ENCODE measurements around the gene OXCT1. TPM values are rescaled to one million over a fixed set of nuclear protein-coding genes. Genes with fewer than 3 reads are reported as not detected.
"Not testable (repeated sequence)": the region's sequence is repeated elsewhere in the genome, so short reads cannot be mapped to it uniquely, and the experiment has no call there.

The OXCT1 gene
- total and polyA plus RNA-seq, 4 experiments from 2014 or later, result 30.1 to 37.5 (median 33.1) TPM

GRCh38 chr5:41815663-41816229 lies 54.5 kb downstream of the OXCT1 start:
- Mint-ChIP-seq H3K27me3 (no peaks in the 10 kb centered on the region), H3K27ac (no peak overlapping the region), H3K36me3 (peaks cover 10 to 22% of the 10 kb centered on the region in 2 donors), H3K9me3 (peaks cover 0 to 4% (median 0%) of the 10 kb centered on the region in 8 donors), H3K4me3 (no peak overlapping the region), H3K4me1 (peaks cover 17 to 31% (median 24%) of the 10 kb centered on the region in 4 donors)
- ChIA-PET POLR2A (ENCODE audit: partially characterized antibody) (no interaction called here), CTCF (ENCODE audit: partially characterized antibody) (no interaction called here)
- no peak for DNase-seq
- no peak overlapping the region for H3K4me3 ChIP-seq (ENCODE audit: low read length in 2 of 2)
- intact Hi-C loops (cut with micrococcal nuclease), result no loop called here
- H3K9me3 ChIP-seq (ENCODE audit: control insufficient read depth in 1 of 2, low read length in 2 of 2), result no peaks in the 10 kb centered on the region
- no peak overlapping the region for H3K27ac ChIP-seq (ENCODE audit: low read depth, low read length)
- H3K36me3 ChIP-seq (ENCODE audit: insufficient read depth, low read length), result no peaks in the 10 kb centered on the region
- no peaks in the 10 kb centered on the region for H3K4me1 ChIP-seq (ENCODE audit: insufficient read depth, low read length)
- H3K27me3 ChIP-seq (ENCODE audit: insufficient read depth, low read length), result no peaks in the 10 kb centered on the region

GRCh38 chr5:41815261-41815660 lies 55.0 kb downstream of the OXCT1 start:
- Histone ChIP-seq H3K4me3 (ENCODE audit: low read length in 2 of 2) (no peak overlapping the region), H3K36me3 (ENCODE audit: insufficient read depth, low read length) (no peaks in the 10 kb centered on the region), H3K27me3 (ENCODE audit: insufficient read depth, low read length) (no peaks in the 10 kb centered on the region), H3K4me1 (ENCODE audit: insufficient read depth, low read length) (no peaks in the 10 kb centered on the region), H3K27ac (ENCODE audit: low read depth, low read length) (no peak overlapping the region), H3K9me3 (ENCODE audit: control insufficient read depth in 1 of 2, low read length in 2 of 2) (no peaks in the 10 kb centered on the region)
- Mint-ChIP-seq H3K4me1 (peaks cover 20 to 36% (median 27%) of the 10 kb centered on the region in 4 donors), H3K27me3 (no peaks in the 10 kb centered on the region), H3K27ac (no peak overlapping the region), H3K4me3 (no peak overlapping the region), H3K9me3 (peaks cover 0 to 4% (median 0%) of the 10 kb centered on the region in 8 donors), H3K36me3 (peaks cover 10 to 22% of the 10 kb centered on the region in 2 donors)
- ChIA-PET POLR2A (ENCODE audit: partially characterized antibody) (no interaction called here), CTCF (ENCODE audit: partially characterized antibody) (no interaction called here)
- intact Hi-C loops (cut with micrococcal nuclease), result no loop called here
- DNase-seq, result no peak

- peaks cover 12 to 21% of the 10 kb centered on the region in 2 donors for H3K36me3 Mint-ChIP-seq
- H3K4me3 ChIP-seq (ENCODE audit: low read length in 2 of 2); intact Hi-C loops (cut with micrococcal nuclease); H3K27me3 ChIP-seq (ENCODE audit: insufficient read depth, low read length); DNase-seq; H3K36me3 ChIP-seq (ENCODE audit: insufficient read depth, low read length); H3K4me3 Mint-ChIP-seq; H3K4me1 ChIP-seq (ENCODE audit: insufficient read depth, low read length); H3K9me3 ChIP-seq (ENCODE audit: control insufficient read depth in 1 of 2, low read length in 2 of 2); POLR2A ChIA-PET (ENCODE audit: partially characterized antibody); H3K9me3 Mint-ChIP-seq; H3K27ac ChIP-seq (ENCODE audit: low read depth, low read length); H3K27me3 Mint-ChIP-seq: not testable (repeated sequence)
- CTCF ChIA-PET (ENCODE audit: partially characterized antibody), result interaction anchor here (1.5 kb wide), 1 partner anchor 13 kb away, joined by 6 read pairs; no protein-coding TSS in a partner anchor
- peak overlapping the region in 1 of 7 donors; percentile 16 for H3K27ac Mint-ChIP-seq
- peaks cover 24 to 45% (median 35%) of the 10 kb centered on the region in 4 donors for H3K4me1 Mint-ChIP-seq
These were observed 55.9 kb downstream of the OXCT1 start for GRCh38 chr5:41814306-41814705.

- H3K9me3 Mint-ChIP-seq, result peaks cover 0 to 4% (median 0%) of the 10 kb centered on the region in 8 donors
- peak overlapping the region in 1 of 7 donors; percentile 50 for H3K27ac Mint-ChIP-seq
- Histone ChIP-seq H3K9me3 (ENCODE audit: control insufficient read depth in 1 of 2, low read length in 2 of 2) (no peaks in the 10 kb centered on the region), H3K4me3 (ENCODE audit: low read length in 2 of 2) (no peak overlapping the region), H3K36me3 (ENCODE audit: insufficient read depth, low read length) (peaks cover 6% of the 10 kb centered on the region), H3K27ac (ENCODE audit: low read depth, low read length) (no peak overlapping the region), H3K4me1 (ENCODE audit: insufficient read depth, low read length) (peaks cover 6% of the 10 kb centered on the region), H3K27me3 (ENCODE audit: insufficient read depth, low read length) (no peaks in the 10 kb centered on the region)
- H3K27me3 Mint-ChIP-seq, result no peaks in the 10 kb centered on the region
- intact Hi-C loops (cut with micrococcal nuclease), result no loop called here
- CTCF ChIA-PET (ENCODE audit: partially characterized antibody), result no interaction called here
- peak overlapping the region in 1 of 8 donors; percentile 13 for H3K4me3 Mint-ChIP-seq
- H3K36me3 Mint-ChIP-seq, result peaks cover 19 to 24% of the 10 kb centered on the region in 2 donors
- no peak for DNase-seq
- POLR2A ChIA-PET (ENCODE audit: partially characterized antibody), result no interaction called here
- peaks cover 22 to 51% (median 36%) of the 10 kb centered on the region in 4 donors for H3K4me1 Mint-ChIP-seq
These were observed 58.1 kb downstream of the OXCT1 start for GRCh38 chr5:41812156-41812555.

GRCh38 chr5:41809128-41809527 lies 61.1 kb downstream of the OXCT1 start:
- Histone ChIP-seq H3K36me3 (ENCODE audit: insufficient read depth, low read length) (peaks cover 14% of the 10 kb centered on the region), H3K4me3 (ENCODE audit: low read length in 2 of 2) (no peak overlapping the region), H3K27ac (ENCODE audit: low read depth, low read length) (no peak overlapping the region), H3K9me3 (ENCODE audit: control insufficient read depth in 1 of 2, low read length in 2 of 2) (no peaks in the 10 kb centered on the region), H3K4me1 (ENCODE audit: insufficient read depth, low read length) (peaks cover 6% of the 10 kb centered on the region), H3K27me3 (ENCODE audit: insufficient read depth, low read length) (no peaks in the 10 kb centered on the region)
- peaks cover 38 to 47% of the 10 kb centered on the region in 2 donors for H3K36me3 Mint-ChIP-seq
- no peak for DNase-seq
- H3K27me3 Mint-ChIP-seq, result no peaks in the 10 kb centered on the region
- no peaks in the 10 kb centered on the region for H3K9me3 Mint-ChIP-seq
- H3K27ac Mint-ChIP-seq, result peak overlapping the region in 4 of 7 donors; percentile 8 to 43 (median 26)
- ChIA-PET POLR2A (ENCODE audit: partially characterized antibody) (no interaction called here), CTCF (ENCODE audit: partially characterized antibody) (no interaction called here)
- H3K4me3 Mint-ChIP-seq, result peak overlapping the region in 1 of 8 donors; percentile 13
- intact Hi-C loops (cut with micrococcal nuclease), result no loop called here
- peaks cover 18 to 50% (median 32%) of the 10 kb centered on the region in 4 donors for H3K4me1 Mint-ChIP-seq

- peaks cover 6% of the 10 kb centered on the region for H3K4me1 ChIP-seq (ENCODE audit: insufficient read depth, low read length)
- peaks cover 14% of the 10 kb centered on the region for H3K36me3 ChIP-seq (ENCODE audit: insufficient read depth, low read length)
- peaks cover 46 to 54% of the 10 kb centered on the region in 2 donors for H3K36me3 Mint-ChIP-seq
- ChIA-PET CTCF (ENCODE audit: partially characterized antibody) (interaction anchor here (1.0 kb wide), 1 partner anchor 249 kb away, joined by 3 read pairs; no protein-coding TSS in a partner anchor), POLR2A (ENCODE audit: partially characterized antibody) (no interaction called here)
- H3K27me3 Mint-ChIP-seq, result no peaks in the 10 kb centered on the region
- H3K9me3 ChIP-seq (ENCODE audit: control insufficient read depth in 1 of 2, low read length in 2 of 2), result no peaks in the 10 kb centered on the region
- H3K27me3 ChIP-seq (ENCODE audit: insufficient read depth, low read length), result no peaks in the 10 kb centered on the region
- no peak overlapping the region for H3K27ac Mint-ChIP-seq
- peaks cover 18 to 46% (median 30%) of the 10 kb centered on the region in 4 donors for H3K4me1 Mint-ChIP-seq
- no peak overlapping the region for H3K27ac ChIP-seq (ENCODE audit: low read depth, low read length)
- DNase-seq, result no peak
- H3K9me3 Mint-ChIP-seq, result no peaks in the 10 kb centered on the region
- no peak overlapping the region for H3K4me3 Mint-ChIP-seq
- intact Hi-C loops (cut with micrococcal nuclease), result no loop called here
- H3K4me3 ChIP-seq (ENCODE audit: low read length in 2 of 2), result no peak overlapping the region
These were observed 61.9 kb downstream of the OXCT1 start for GRCh38 chr5:41808294-41808693.

- no peaks in the 10 kb centered on the region for H3K9me3 ChIP-seq (ENCODE audit: control insufficient read depth in 1 of 2, low read length in 2 of 2)
- intact Hi-C loops (cut with micrococcal nuclease), result no loop called here
- no peak overlapping the region for H3K27ac ChIP-seq (ENCODE audit: low read depth, low read length)
- no peak overlapping the region for H3K4me3 ChIP-seq (ENCODE audit: low read length in 2 of 2)
- H3K27me3 ChIP-seq (ENCODE audit: insufficient read depth, low read length), result no peaks in the 10 kb centered on the region
- Mint-ChIP-seq H3K4me1 (peaks cover 0 to 5% (median 2%) of the 10 kb centered on the region in 4 donors), H3K27ac (no peak overlapping the region), H3K36me3 (peaks cover 65 to 69% of the 10 kb centered on the region in 2 donors), H3K9me3 (no peaks in the 10 kb centered on the region), H3K4me3 (no peak overlapping the region), H3K27me3 (no peaks in the 10 kb centered on the region)
- peaks cover 24% of the 10 kb centered on the region for H3K36me3 ChIP-seq (ENCODE audit: insufficient read depth, low read length)
- H3K4me1 ChIP-seq (ENCODE audit: insufficient read depth, low read length), result no peaks in the 10 kb centered on the region
- ChIA-PET CTCF (ENCODE audit: partially characterized antibody) (no interaction called here), POLR2A (ENCODE audit: partially characterized antibody) (no interaction called here)
- DNase-seq, result no peak
These were observed 72.6 kb downstream of the OXCT1 start for GRCh38 chr5:41797662-41798061.

Data from CD4-positive, alpha-beta memory T cell (primary cell).